GM23338 (cell line): ENCODE results near the gene KIF1C. TPM values are rescaled to one million over a fixed set of nuclear protein-coding genes. Genes with fewer than 3 reads are reported as not detected.
A peak's percentile ranks its signal among the peaks of the same experiment; 100 is the strongest.

ENCODE experiments used
- ATAC-seq: fragments of 200-7000 bp; cut with Tn5 transposase; 3 replicates; pipeline ENCODE4 v1.9.1; 2020
- DNase-seq: peaks from one replicate; pipeline ENCODE4 v3.0.0-alpha.2; 2015; ENCODE audit warnings: low spot score
- H2AFZ ChIP-seq: fragments of 200-600 bp; sonication (generic); 2 replicates; pipeline ENCODE4 v1.8.0; 2016; ENCODE audit warnings: antibody characterized with exemption, mild to moderate bottlenecking, moderate library complexity
- H3F3A ChIP-seq: fragments of 200-600 bp; sonication (generic); replicated peaks from 2 replicates; pipeline ENCODE4 v1.8.0; 2017; ENCODE audit warnings: antibody characterized with exemption, mixed run types, low read depth
- H3K27ac ChIP-seq: fragments of 200-600 bp; sonication (generic); 2 replicates; pipeline ENCODE4 v1.6.1; 2016; ENCODE audit warnings: low read depth
- H3K27me3 ChIP-seq: fragments of 200-600 bp; sonication (generic); 2 replicates; pipeline ENCODE4 v1.8.0; 2016; ENCODE audit warnings: mild to moderate bottlenecking, mixed run types, moderate library complexity; ENCODE audit not compliant: insufficient read depth
- H3K36me3 ChIP-seq: fragments of 200-600 bp; sonication (generic); 2 replicates; pipeline ENCODE4 v1.8.0; 2016; ENCODE audit warnings: mild to moderate bottlenecking; ENCODE audit not compliant: insufficient read depth
- H3K4me1 ChIP-seq: fragments of 200-600 bp; sonication (generic); 2 replicates; pipeline ENCODE4 v1.8.0; 2016; ENCODE audit warnings: mild to moderate bottlenecking, moderate library complexity; ENCODE audit not compliant: insufficient read depth
- H3K4me2 ChIP-seq: fragments of 200-600 bp; sonication (generic); 2 replicates; pipeline ENCODE4 v1.7.1; 2017; ENCODE audit warnings: mixed run types
- H3K4me3 ChIP-seq: fragments of 200-600 bp; sonication (generic); 2 replicates; pipeline ENCODE4 v1.6.1; 2016; ENCODE audit warnings: mixed run types
- H3K79me2 ChIP-seq: fragments of 200-600 bp; sonication (generic); replicated peaks from 2 replicates; pipeline ENCODE4 v1.8.0; 2017; ENCODE audit warnings: mild to moderate bottlenecking; ENCODE audit not compliant: insufficient read depth
- H3K9me2 ChIP-seq: fragments of 200-600 bp; sonication (generic); 2 replicates; pipeline ENCODE4 v1.8.0; 2017; ENCODE audit not compliant: insufficient read depth
- H4K20me1 ChIP-seq: fragments of 200-600 bp; sonication (generic); replicated peaks from 2 replicates; pipeline ENCODE4 v1.8.0; 2017; ENCODE audit warnings: mild to moderate bottlenecking; ENCODE audit not compliant: insufficient read depth
- H3K27ac Mint-ChIP-seq: 2 replicates; pipeline ENCODE4 v1.8.0; 2020; ENCODE audit warnings: inconsistent platforms, mild to moderate bottlenecking, moderate library complexity, mixed read lengths
- H3K27me3 Mint-ChIP-seq: 3 replicates; pipeline ENCODE4 v1.8.0; 2022; ENCODE audit warnings: low read depth, mild to moderate bottlenecking, moderate library complexity, mixed read lengths, inconsistent platforms; ENCODE audit not compliant: insufficient read depth, poor library complexity
- H3K36me3 Mint-ChIP-seq: 3 replicates; pipeline ENCODE4 v1.8.0; 2021; ENCODE audit warnings: low read depth, mild to moderate bottlenecking, inconsistent platforms, moderate library complexity, mixed read lengths
- H3K4me1 Mint-ChIP-seq: 3 replicates; pipeline ENCODE4 v1.8.0; 2020; ENCODE audit warnings: mild to moderate bottlenecking, inconsistent platforms, mixed read lengths
- H3K4me3 Mint-ChIP-seq: 3 replicates; pipeline ENCODE4 v1.8.0; 2021; ENCODE audit warnings: moderate library complexity, mild to moderate bottlenecking, inconsistent platforms, mixed read lengths
- H3K9me3 Mint-ChIP-seq: 3 replicates; pipeline ENCODE4 v1.8.0; 2020; ENCODE audit warnings: moderate library complexity, mild to moderate bottlenecking, inconsistent platforms, mixed read lengths
- CREB1 ChIP-seq: fragments of 250-450 bp; sonication (Bioruptor Pico); IDR thresholded peaks from 2 replicates; pipeline ENCODE4 v1.5.0; 2020; ENCODE audit warnings: low read depth, mild to moderate bottlenecking, moderate library complexity
- EZH2 ChIP-seq: fragments of 200-600 bp; sonication (generic); IDR thresholded peaks from one replicate; pipeline ENCODE4 v1.8.0; 2017; ENCODE audit warnings: antibody characterized with exemption, mild to moderate bottlenecking, low read depth; ENCODE audit not compliant: unreplicated experiment
- EZH2phosphoT487 ChIP-seq: fragments of 200-600 bp; sonication (generic); IDR thresholded peaks from one replicate; pipeline ENCODE4 v1.8.1; 2018; ENCODE audit warnings: antibody characterized with exemption; ENCODE audit not compliant: unreplicated experiment
- JUNB ChIP-seq: IDR thresholded peaks from one replicate; pipeline ENCODE4 v1.6.1; 2016; ENCODE audit warnings: antibody characterized with exemption; ENCODE audit not compliant: unreplicated experiment
- NANOG ChIP-seq: IDR thresholded peaks from 2 replicates; pipeline ENCODE4 v1.6.1; 2016; ENCODE audit warnings: antibody characterized with exemption, borderline replicate concordance
- POLR2AphosphoS5 ChIP-seq: IDR thresholded peaks from 2 replicates; pipeline ENCODE4 v1.6.1; 2016; ENCODE audit warnings: antibody characterized with exemption, low read depth
- STAT1 ChIP-seq: IDR thresholded peaks from one replicate; pipeline ENCODE4 v1.6.1; 2016; ENCODE audit warnings: antibody characterized with exemption; ENCODE audit not compliant: unreplicated experiment
- ZNF114 ChIP-seq: fragments of 250-450 bp; sonication (Bioruptor Pico); IDR thresholded peaks from 2 replicates; pipeline ENCODE4 v1.5.0; 2020; ENCODE audit warnings: mild to moderate bottlenecking, moderate library complexity
- ZNF331 ChIP-seq: fragments of 250-450 bp; sonication (Bioruptor Pico); IDR thresholded peaks from 2 replicates; pipeline ENCODE4 v1.5.0; 2020; ENCODE audit warnings: low read depth, mild to moderate bottlenecking, moderate library complexity
- polyA plus RNA-seq: library from polyadenylated mRNA; unstranded; fragments of >200 nt; fragmentation: Nextera tagmentation; extraction: Ambion mirVana; gene quantifications from 2 replicates; pipeline ENCODE4 v1.2.1, GENCODE V29; 2016
- total RNA-seq: library from RNA; depleted of rRNA; stranded (reverse); fragments of >200 nt; shearing (Covaris generic); gene quantifications from 2 replicates; pipeline ENCODE4 v1.2.3, GENCODE V29; 2014
- TF ChIP-seq, protein P1 (sequence below): fragments of 250-450 bp; sonication (Bioruptor Pico); IDR thresholded peaks from 2 replicates; pipeline ENCODE4 v1.5.0; 2020; ENCODE audit warnings: mild to moderate bottlenecking, moderate library complexity
- TF ChIP-seq, protein P2 (sequence below), 2 experiments: fragments of 200-600 bp in 1 of 2; sonication (generic) in 1 of 2; conservative IDR thresholded peaks; 2 replicates each; pipeline versions ENCODE4 v1.5.1 to v1.6.1; 2016 to 2017; ENCODE audit warnings: antibody characterized with exemption in 2 of 2, low read depth in 2 of 2, mild to moderate bottlenecking in 2 of 2, moderate library complexity in 1 of 2
- TF ChIP-seq, protein P3 (sequence below): IDR thresholded peaks from 2 replicates; pipeline ENCODE4 v1.6.1; 2016; ENCODE audit warnings: antibody characterized with exemption
- TF ChIP-seq, protein P4 (sequence below): IDR thresholded peaks from one replicate; pipeline ENCODE4 v1.6.1; 2018; ENCODE audit warnings: antibody characterized with exemption; ENCODE audit not compliant: unreplicated experiment

Gene KIF1C
- total and polyA plus RNA-seq, 2 experiments from 2014 or later: 13.5 to 61.4 TPM

DNA sequence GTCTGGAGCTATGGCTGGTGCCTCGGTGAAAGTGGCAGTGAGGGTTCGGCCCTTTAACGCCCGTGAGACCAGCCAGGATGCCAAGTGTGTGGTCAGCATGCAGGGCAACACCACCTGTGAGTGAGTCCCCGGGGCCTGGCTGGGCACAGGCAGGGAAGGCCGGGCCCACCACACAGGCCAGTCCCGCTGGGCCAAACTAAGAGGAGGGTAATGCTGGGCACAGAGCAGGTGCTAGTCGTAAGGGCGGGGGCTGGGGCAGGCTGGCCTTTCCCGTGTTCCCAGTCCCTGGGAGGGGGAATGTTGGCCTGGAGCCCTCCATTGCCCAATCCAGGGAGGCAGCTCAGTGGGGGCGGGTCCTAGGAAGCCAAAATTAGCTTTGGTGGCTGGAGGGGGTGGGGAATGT lies 2.5 kb downstream of the KIF1C start:
- H4K20me1 ChIP-seq: no peaks in the 10 kb centered on the region; the same call in none of the 2 replicates
- peaks cover 19% of the 10 kb centered on the region; the same call in 1 of the 2 replicates for H3K4me1 ChIP-seq
- no peak overlapping the region for H3K27ac ChIP-seq
- H2AFZ ChIP-seq: no peak overlapping the region
- peak overlapping the region; percentile 98; the same call in 1 of the 2 replicates for H3K4me2 ChIP-seq
- Mint-ChIP-seq H3K9me3 (0 out of 3 replicates have a peak, but pooled peaks cover 3% of the 10 kb centered on the region), H3K27ac (no peak overlapping the region), H3K36me3 (peaks cover 50% of the 10 kb centered on the region), H3K27me3 (peaks cover 26% of the 10 kb centered on the region), H3K4me1 (peaks cover 21% of the 10 kb centered on the region), H3K4me3 (0 out of 3 replicates have a peak overlapping the region, but pooled peaks have one; percentile 85)
- no peak overlapping the region for H3K4me3 ChIP-seq
- DNase-seq: peak; percentile 23
- H3K79me2 ChIP-seq: peaks cover 16% of the 10 kb centered on the region
- TF ChIP-seq, protein P1, sequence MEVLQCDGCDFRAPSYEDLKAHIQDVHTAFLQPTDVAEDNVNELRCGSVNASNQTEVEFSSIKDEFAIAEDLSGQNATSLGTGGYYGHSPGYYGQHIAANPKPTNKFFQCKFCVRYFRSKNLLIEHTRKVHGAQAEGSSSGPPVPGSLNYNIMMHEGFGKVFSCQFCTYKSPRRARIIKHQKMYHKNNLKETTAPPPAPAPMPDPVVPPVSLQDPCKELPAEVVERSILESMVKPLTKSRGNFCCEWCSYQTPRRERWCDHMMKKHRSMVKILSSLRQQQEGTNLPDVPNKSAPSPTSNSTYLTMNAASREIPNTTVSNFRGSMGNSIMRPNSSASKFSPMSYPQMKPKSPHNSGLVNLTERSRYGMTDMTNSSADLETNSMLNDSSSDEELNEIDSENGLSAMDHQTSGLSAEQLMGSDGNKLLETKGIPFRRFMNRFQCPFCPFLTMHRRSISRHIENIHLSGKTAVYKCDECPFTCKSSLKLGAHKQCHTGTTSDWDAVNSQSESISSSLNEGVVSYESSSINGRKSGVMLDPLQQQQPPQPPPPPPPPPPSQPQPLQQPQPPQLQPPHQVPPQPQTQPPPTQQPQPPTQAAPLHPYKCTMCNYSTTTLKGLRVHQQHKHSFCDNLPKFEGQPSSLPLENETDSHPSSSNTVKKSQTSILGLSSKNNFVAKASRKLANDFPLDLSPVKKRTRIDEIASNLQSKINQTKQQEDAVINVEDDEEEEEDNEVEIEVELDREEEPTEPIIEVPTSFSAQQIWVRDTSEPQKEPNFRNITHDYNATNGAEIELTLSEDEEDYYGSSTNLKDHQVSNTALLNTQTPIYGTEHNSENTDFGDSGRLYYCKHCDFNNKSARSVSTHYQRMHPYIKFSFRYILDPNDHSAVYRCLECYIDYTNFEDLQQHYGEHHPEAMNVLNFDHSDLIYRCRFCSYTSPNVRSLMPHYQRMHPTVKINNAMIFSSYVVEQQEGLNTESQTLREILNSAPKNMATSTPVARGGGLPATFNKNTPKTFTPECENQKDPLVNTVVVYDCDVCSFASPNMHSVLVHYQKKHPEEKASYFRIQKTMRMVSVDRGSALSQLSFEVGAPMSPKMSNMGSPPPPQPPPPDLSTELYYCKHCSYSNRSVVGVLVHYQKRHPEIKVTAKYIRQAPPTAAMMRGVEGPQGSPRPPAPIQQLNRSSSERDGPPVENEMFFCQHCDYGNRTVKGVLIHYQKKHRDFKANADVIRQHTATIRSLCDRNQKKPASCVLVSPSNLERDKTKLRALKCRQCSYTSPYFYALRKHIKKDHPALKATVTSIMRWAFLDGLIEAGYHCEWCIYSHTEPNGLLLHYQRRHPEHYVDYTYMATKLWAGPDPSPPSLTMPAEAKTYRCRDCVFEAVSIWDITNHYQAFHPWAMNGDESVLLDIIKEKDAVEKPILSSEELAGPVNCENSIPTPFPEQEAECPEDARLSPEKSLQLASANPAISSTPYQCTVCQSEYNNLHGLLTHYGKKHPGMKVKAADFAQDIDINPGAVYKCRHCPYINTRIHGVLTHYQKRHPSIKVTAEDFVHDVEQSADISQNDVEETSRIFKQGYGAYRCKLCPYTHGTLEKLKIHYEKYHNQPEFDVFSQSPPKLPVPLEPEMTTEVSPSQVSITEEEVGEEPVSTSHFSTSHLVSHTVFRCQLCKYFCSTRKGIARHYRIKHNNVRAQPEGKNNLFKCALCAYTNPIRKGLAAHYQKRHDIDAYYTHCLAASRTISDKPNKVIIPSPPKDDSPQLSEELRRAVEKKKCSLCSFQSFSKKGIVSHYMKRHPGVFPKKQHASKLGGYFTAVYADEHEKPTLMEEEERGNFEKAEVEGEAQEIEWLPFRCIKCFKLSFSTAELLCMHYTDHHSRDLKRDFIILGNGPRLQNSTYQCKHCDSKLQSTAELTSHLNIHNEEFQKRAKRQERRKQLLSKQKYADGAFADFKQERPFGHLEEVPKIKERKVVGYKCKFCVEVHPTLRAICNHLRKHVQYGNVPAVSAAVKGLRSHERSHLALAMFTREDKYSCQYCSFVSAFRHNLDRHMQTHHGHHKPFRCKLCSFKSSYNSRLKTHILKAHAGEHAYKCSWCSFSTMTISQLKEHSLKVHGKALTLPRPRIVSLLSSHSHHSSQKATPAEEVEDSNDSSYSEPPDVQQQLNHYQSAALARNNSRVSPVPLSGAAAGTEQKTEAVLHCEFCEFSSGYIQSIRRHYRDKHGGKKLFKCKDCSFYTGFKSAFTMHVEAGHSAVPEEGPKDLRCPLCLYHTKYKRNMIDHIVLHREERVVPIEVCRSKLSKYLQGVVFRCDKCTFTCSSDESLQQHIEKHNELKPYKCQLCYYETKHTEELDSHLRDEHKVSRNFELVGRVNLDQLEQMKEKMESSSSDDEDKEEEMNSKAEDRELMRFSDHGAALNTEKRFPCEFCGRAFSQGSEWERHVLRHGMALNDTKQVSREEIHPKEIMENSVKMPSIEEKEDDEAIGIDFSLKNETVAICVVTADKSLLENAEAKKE: no peak
- TF ChIP-seq NANOG: no peak
- TF ChIP-seq CREB1 (CRISPR knock-in tag): no peak
- TF ChIP-seq, protein P2, sequence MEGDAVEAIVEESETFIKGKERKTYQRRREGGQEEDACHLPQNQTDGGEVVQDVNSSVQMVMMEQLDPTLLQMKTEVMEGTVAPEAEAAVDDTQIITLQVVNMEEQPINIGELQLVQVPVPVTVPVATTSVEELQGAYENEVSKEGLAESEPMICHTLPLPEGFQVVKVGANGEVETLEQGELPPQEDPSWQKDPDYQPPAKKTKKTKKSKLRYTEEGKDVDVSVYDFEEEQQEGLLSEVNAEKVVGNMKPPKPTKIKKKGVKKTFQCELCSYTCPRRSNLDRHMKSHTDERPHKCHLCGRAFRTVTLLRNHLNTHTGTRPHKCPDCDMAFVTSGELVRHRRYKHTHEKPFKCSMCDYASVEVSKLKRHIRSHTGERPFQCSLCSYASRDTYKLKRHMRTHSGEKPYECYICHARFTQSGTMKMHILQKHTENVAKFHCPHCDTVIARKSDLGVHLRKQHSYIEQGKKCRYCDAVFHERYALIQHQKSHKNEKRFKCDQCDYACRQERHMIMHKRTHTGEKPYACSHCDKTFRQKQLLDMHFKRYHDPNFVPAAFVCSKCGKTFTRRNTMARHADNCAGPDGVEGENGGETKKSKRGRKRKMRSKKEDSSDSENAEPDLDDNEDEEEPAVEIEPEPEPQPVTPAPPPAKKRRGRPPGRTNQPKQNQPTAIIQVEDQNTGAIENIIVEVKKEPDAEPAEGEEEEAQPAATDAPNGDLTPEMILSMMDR (conservative IDR thresholded peaks at IDR 0.05; ENCODE audit: low read depth in 2 of 2): no peak
- TF ChIP-seq ZNF331 (CRISPR knock-in tag): no peak
- TF ChIP-seq, protein P3, sequence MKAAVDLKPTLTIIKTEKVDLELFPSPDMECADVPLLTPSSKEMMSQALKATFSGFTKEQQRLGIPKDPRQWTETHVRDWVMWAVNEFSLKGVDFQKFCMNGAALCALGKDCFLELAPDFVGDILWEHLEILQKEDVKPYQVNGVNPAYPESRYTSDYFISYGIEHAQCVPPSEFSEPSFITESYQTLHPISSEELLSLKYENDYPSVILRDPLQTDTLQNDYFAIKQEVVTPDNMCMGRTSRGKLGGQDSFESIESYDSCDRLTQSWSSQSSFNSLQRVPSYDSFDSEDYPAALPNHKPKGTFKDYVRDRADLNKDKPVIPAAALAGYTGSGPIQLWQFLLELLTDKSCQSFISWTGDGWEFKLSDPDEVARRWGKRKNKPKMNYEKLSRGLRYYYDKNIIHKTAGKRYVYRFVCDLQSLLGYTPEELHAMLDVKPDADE: no peak
- TF ChIP-seq JUNB: no peak
- TF ChIP-seq EZH2: no peak
- no peak for TF ChIP-seq POLR2AphosphoS5
- no peak for TF ChIP-seq EZH2phosphoT487
- TF ChIP-seq, protein P4, sequence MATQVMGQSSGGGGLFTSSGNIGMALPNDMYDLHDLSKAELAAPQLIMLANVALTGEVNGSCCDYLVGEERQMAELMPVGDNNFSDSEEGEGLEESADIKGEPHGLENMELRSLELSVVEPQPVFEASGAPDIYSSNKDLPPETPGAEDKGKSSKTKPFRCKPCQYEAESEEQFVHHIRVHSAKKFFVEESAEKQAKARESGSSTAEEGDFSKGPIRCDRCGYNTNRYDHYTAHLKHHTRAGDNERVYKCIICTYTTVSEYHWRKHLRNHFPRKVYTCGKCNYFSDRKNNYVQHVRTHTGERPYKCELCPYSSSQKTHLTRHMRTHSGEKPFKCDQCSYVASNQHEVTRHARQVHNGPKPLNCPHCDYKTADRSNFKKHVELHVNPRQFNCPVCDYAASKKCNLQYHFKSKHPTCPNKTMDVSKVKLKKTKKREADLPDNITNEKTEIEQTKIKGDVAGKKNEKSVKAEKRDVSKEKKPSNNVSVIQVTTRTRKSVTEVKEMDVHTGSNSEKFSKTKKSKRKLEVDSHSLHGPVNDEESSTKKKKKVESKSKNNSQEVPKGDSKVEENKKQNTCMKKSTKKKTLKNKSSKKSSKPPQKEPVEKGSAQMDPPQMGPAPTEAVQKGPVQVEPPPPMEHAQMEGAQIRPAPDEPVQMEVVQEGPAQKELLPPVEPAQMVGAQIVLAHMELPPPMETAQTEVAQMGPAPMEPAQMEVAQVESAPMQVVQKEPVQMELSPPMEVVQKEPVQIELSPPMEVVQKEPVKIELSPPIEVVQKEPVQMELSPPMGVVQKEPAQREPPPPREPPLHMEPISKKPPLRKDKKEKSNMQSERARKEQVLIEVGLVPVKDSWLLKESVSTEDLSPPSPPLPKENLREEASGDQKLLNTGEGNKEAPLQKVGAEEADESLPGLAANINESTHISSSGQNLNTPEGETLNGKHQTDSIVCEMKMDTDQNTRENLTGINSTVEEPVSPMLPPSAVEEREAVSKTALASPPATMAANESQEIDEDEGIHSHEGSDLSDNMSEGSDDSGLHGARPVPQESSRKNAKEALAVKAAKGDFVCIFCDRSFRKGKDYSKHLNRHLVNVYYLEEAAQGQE: no peak
- TF ChIP-seq STAT1: no peak
- TF ChIP-seq ZNF114 (CRISPR knock-in tag): no peak
- no peaks in the 10 kb centered on the region for H3K9me2 ChIP-seq
- peaks cover 11% of the 10 kb centered on the region; the same call in 1 of the 2 replicates for H3K27me3 ChIP-seq
- no peak; the same call in 2 of the 3 replicates for ATAC-seq
- peaks cover 23% of the 10 kb centered on the region for H3K36me3 ChIP-seq
- 0 out of 2 replicates have a peak, but pooled peaks cover under 1% of the 10 kb centered on the region for H3F3A ChIP-seq
